ENCODE data around the gene SPTBN2.

DNA sequence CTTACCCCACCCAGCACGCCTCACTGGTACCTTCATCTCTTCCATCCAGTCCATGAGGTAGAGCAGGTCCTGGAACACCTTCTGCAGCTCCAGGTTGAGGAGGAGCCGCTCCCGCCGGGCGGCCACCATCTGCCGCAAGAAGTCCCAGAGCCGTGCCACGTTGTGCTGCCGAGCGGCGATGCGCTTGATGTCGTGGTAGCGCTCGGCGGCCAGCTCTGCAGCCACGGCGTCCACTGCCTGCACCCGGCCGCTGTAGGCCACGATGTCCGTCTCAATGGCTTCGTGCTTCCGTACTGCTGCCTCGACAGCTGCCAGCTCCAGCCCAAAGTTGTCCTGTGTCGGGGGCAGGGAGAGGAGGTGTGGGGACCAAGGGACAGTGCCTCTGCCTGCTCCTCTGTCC lies 21.5 kb downstream of the SPTBN2 start:
- TF ChIP-seq, protein P1, sequence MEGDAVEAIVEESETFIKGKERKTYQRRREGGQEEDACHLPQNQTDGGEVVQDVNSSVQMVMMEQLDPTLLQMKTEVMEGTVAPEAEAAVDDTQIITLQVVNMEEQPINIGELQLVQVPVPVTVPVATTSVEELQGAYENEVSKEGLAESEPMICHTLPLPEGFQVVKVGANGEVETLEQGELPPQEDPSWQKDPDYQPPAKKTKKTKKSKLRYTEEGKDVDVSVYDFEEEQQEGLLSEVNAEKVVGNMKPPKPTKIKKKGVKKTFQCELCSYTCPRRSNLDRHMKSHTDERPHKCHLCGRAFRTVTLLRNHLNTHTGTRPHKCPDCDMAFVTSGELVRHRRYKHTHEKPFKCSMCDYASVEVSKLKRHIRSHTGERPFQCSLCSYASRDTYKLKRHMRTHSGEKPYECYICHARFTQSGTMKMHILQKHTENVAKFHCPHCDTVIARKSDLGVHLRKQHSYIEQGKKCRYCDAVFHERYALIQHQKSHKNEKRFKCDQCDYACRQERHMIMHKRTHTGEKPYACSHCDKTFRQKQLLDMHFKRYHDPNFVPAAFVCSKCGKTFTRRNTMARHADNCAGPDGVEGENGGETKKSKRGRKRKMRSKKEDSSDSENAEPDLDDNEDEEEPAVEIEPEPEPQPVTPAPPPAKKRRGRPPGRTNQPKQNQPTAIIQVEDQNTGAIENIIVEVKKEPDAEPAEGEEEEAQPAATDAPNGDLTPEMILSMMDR (IDR thresholded peaks at IDR 0.05) = no peak
- TF ChIP-seq NFYB (CRISPR knock-in tag; conservative IDR thresholded peaks at IDR 0.05; ENCODE audit: low read depth) (no peak), TP53 (CRISPR knock-in tag; IDR thresholded peaks at IDR 0.05) (no peak), ZNF416 (CRISPR knock-in tag; IDR thresholded peaks at IDR 0.05) (no peak)
- TF ChIP-seq, protein P2, sequence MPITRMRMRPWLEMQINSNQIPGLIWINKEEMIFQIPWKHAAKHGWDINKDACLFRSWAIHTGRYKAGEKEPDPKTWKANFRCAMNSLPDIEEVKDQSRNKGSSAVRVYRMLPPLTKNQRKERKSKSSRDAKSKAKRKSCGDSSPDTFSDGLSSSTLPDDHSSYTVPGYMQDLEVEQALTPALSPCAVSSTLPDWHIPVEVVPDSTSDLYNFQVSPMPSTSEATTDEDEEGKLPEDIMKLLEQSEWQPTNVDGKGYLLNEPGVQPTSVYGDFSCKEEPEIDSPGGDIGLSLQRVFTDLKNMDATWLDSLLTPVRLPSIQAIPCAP (CRISPR knock-in tag; IDR thresholded peaks at IDR 0.05) = no peak
- TF ChIP-seq, protein P3, sequence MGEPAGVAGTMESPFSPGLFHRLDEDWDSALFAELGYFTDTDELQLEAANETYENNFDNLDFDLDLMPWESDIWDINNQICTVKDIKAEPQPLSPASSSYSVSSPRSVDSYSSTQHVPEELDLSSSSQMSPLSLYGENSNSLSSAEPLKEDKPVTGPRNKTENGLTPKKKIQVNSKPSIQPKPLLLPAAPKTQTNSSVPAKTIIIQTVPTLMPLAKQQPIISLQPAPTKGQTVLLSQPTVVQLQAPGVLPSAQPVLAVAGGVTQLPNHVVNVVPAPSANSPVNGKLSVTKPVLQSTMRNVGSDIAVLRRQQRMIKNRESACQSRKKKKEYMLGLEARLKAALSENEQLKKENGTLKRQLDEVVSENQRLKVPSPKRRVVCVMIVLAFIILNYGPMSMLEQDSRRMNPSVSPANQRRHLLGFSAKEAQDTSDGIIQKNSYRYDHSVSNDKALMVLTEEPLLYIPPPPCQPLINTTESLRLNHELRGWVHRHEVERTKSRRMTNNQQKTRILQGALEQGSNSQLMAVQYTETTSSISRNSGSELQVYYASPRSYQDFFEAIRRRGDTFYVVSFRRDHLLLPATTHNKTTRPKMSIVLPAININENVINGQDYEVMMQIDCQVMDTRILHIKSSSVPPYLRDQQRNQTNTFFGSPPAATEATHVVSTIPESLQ (CRISPR knock-in tag; IDR thresholded peaks at IDR 0.05) = no peak
- TF ChIP-seq, protein P4, sequence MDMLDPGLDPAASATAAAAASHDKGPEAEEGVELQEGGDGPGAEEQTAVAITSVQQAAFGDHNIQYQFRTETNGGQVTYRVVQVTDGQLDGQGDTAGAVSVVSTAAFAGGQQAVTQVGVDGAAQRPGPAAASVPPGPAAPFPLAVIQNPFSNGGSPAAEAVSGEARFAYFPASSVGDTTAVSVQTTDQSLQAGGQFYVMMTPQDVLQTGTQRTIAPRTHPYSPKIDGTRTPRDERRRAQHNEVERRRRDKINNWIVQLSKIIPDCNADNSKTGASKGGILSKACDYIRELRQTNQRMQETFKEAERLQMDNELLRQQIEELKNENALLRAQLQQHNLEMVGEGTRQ (CRISPR knock-in tag; IDR thresholded peaks at IDR 0.05) = no peak
- TF ChIP-seq, protein P5, sequence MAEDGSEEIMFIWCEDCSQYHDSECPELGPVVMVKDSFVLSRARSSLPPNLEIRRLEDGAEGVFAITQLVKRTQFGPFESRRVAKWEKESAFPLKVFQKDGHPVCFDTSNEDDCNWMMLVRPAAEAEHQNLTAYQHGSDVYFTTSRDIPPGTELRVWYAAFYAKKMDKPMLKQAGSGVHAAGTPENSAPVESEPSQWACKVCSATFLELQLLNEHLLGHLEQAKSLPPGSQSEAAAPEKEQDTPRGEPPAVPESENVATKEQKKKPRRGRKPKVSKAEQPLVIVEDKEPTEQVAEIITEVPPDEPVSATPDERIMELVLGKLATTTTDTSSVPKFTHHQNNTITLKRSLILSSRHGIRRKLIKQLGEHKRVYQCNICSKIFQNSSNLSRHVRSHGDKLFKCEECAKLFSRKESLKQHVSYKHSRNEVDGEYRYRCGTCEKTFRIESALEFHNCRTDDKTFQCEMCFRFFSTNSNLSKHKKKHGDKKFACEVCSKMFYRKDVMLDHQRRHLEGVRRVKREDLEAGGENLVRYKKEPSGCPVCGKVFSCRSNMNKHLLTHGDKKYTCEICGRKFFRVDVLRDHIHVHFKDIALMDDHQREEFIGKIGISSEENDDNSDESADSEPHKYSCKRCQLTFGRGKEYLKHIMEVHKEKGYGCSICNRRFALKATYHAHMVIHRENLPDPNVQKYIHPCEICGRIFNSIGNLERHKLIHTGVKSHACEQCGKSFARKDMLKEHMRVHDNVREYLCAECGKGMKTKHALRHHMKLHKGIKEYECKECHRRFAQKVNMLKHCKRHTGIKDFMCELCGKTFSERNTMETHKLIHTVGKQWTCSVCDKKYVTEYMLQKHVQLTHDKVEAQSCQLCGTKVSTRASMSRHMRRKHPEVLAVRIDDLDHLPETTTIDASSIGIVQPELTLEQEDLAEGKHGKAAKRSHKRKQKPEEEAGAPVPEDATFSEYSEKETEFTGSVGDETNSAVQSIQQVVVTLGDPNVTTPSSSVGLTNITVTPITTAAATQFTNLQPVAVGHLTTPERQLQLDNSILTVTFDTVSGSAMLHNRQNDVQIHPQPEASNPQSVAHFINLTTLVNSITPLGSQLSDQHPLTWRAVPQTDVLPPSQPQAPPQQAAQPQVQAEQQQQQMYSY (CRISPR knock-in tag; IDR thresholded peaks at IDR 0.05) = no peak

All from WTC11 (cell line).